DMS53 treated with DMSO at 0.1 percent for 48 hours (cell line): ENCODE measurements around the gene HHIPL1.
"Not testable (repeated sequence)": the region's sequence is repeated elsewhere in the genome, so short reads cannot be mapped to it uniquely, and the experiment has no call there.

ENCODE experiments used
- DNase-seq: peaks from one replicate; lab custom pipeline; 2025; ENCODE audit not compliant: unreplicated experiment; lab: John Stamatoyannopoulos, UW

The HHIPL1 gene

GRCh38 chr14:99633141-99633540 lies 11.8 kb upstream of the HHIPL1 start:
- no peak for DNase-seq

GRCh38 chr14:99633918-99634317 lies 11.0 kb upstream of the HHIPL1 start:
- no peak for DNase-seq

- DNase-seq, result no peak
Observed at GRCh38 chr14:99634443-99634842, 10.5 kb upstream of the HHIPL1 start.

- DNase-seq, result no peak
Observed at GRCh38 chr14:99635116-99635515, 9.8 kb upstream of the HHIPL1 start.

- no peak for DNase-seq
Observed at GRCh38 chr14:99636487-99636886, 8.4 kb upstream of the HHIPL1 start.

GRCh38 chr14:99637624-99638023 lies 7.3 kb upstream of the HHIPL1 start:
- DNase-seq, result no peak

- DNase-seq, result not testable (repeated sequence)
Observed at GRCh38 chr14:99642771-99643170, 2.2 kb upstream of the HHIPL1 start.

- DNase-seq, result no peak
Observed at GRCh38 chr14:99643343-99643742, 1.6 kb upstream of the HHIPL1 start.

GRCh38 chr14:99644035-99644587 lies 818 bp upstream of the HHIPL1 start:
- no peak for DNase-seq

- DNase-seq, result no peak
Observed at GRCh38 chr14:99645545-99646505, 896 bp downstream of the HHIPL1 start.

- DNase-seq, result no peak
Observed at GRCh38 chr14:99647411-99647810, 2.5 kb downstream of the HHIPL1 start.

GRCh38 chr14:99648027-99648784 lies 3.3 kb downstream of the HHIPL1 start:
- no peak for DNase-seq

GRCh38 chr14:99649219-99649618 lies 4.3 kb downstream of the HHIPL1 start:
- no peak for DNase-seq

GRCh38 chr14:99649643-99650042 lies 4.7 kb downstream of the HHIPL1 start:
- no peak for DNase-seq

GRCh38 chr14:99650189-99650588 lies 5.3 kb downstream of the HHIPL1 start:
- DNase-seq, result no peak

- DNase-seq, result no peak
Observed at GRCh38 chr14:99651953-99652746, 7.2 kb downstream of the HHIPL1 start.

GRCh38 chr14:99654235-99654985 lies 9.5 kb downstream of the HHIPL1 start:
- no peak for DNase-seq

GRCh38 chr14:99655521-99655920 lies 10.6 kb downstream of the HHIPL1 start:
- no peak for DNase-seq

GRCh38 chr14:99656171-99656570 lies 11.2 kb downstream of the HHIPL1 start:
- DNase-seq, result no peak

GRCh38 chr14:99657645-99658155 lies 12.8 kb downstream of the HHIPL1 start:
- no peak for DNase-seq
